Measurements from ENCODE around the gene RFX3. TPM values are rescaled to one million over a fixed set of nuclear protein-coding genes. Genes with fewer than 3 reads are reported as not detected.

Gene RFX3
- total RNA-seq, 2 donors from 2014 or later, result 10.9 to 15.5 TPM

DNA sequence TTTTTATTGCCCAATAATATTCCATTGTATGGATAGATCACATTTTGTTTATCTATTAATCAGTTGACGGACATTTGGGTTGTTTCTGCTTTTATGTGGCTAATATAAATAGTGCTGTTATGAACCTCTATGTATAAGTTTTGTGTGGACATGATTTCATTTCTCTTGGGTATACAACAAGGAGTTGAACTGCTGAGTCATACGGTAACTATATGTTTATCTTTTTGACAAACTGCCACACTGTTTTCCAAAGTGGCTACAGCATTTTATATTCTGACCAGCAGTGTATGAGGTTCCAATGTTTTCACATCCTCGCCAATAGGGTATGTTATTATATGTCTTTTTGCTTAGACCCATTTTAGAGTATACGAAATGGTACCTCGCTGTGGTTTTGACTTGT lies 264.3 kb downstream of the RFX3 start:
- no peaks in the 10 kb centered on the region for H3K36me3 ChIP-seq
- 94% methylated on average over 5 of the region's 5 CpGs for WGBS

DNA sequence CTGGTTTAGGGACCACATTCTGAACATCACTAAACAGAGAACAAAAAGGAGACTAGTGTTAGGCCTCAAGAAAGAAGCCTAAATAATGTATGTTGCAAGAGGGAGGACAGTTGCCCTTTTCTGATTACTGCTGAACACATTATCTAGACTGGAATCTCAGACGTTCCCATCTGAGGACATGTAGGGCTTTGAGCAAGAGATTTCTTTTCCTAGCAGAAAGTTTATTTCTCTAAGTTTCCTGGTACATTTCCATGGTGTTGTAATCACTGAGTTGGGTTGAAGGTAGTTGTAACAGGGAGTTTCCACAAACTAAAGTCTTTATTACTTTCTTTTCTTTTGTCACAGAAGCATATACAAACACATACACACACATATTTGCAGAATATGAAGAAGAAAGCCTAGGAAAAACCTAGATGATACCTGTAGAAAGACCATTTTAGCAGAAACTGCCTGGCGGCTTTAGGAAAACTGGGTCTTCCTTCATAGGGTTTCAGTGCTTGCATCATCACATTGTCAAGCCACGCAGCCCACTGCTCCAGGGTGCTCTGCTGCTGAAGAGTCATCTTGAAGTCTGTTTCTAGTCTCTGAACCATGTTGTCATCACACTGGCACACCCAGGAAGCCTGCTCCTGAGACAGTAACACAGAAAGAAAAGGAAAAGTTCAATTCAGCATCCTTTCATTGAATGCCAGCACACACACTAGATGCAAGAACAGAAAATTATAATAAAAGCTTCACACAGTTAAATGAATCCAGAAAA lies 269.1 kb downstream of the RFX3 start:
- DNase-seq (ENCODE audit: low spot score), result no peak
- TF ChIP-seq, protein P1, sequence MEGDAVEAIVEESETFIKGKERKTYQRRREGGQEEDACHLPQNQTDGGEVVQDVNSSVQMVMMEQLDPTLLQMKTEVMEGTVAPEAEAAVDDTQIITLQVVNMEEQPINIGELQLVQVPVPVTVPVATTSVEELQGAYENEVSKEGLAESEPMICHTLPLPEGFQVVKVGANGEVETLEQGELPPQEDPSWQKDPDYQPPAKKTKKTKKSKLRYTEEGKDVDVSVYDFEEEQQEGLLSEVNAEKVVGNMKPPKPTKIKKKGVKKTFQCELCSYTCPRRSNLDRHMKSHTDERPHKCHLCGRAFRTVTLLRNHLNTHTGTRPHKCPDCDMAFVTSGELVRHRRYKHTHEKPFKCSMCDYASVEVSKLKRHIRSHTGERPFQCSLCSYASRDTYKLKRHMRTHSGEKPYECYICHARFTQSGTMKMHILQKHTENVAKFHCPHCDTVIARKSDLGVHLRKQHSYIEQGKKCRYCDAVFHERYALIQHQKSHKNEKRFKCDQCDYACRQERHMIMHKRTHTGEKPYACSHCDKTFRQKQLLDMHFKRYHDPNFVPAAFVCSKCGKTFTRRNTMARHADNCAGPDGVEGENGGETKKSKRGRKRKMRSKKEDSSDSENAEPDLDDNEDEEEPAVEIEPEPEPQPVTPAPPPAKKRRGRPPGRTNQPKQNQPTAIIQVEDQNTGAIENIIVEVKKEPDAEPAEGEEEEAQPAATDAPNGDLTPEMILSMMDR (IDR thresholded peaks at IDR 0.05), result no peak
- TF ChIP-seq POLR2A (IDR thresholded peaks at IDR 0.05), result no peak
- H3K27ac ChIP-seq, result no peak overlapping the region
- H3K4me1 ChIP-seq (replicated peaks), result no peaks in the 10 kb centered on the region
- intact Hi-C loops (cut with DNase I), result no loop called here
- no peaks in the 10 kb centered on the region for H3K9me3 ChIP-seq
- no peaks in the 10 kb centered on the region for H3K36me3 ChIP-seq
- no peaks in the 10 kb centered on the region for H3K27me3 ChIP-seq (replicated peaks; ENCODE audit: insufficient read depth)
- WGBS, result 85% methylated on average over 3 of the region's 3 CpGs
- H3K4me3 ChIP-seq, result no peak overlapping the region

More for the DNA sequence above, 264.3 kb downstream of the RFX3 start:
- no peak overlapping the region for H3K27ac ChIP-seq
- TF ChIP-seq, protein P1 (IDR thresholded peaks at IDR 0.05), result no peak
- TF ChIP-seq POLR2AphosphoS5 (IDR thresholded peaks at IDR 0.05) (no peak), POLR2A (IDR thresholded peaks at IDR 0.05) (no peak)
- H3K4me3 ChIP-seq, result no peak overlapping the region
- H3K27me3 ChIP-seq (replicated peaks; ENCODE audit: insufficient read depth), result no peaks in the 10 kb centered on the region
- no peak for DNase-seq (ENCODE audit: low spot score)
- intact Hi-C loops (cut with DNase I), result no loop called here
- H3K4me1 ChIP-seq (replicated peaks), result no peaks in the 10 kb centered on the region
- H3K9me3 ChIP-seq, result no peaks in the 10 kb centered on the region

DNA sequence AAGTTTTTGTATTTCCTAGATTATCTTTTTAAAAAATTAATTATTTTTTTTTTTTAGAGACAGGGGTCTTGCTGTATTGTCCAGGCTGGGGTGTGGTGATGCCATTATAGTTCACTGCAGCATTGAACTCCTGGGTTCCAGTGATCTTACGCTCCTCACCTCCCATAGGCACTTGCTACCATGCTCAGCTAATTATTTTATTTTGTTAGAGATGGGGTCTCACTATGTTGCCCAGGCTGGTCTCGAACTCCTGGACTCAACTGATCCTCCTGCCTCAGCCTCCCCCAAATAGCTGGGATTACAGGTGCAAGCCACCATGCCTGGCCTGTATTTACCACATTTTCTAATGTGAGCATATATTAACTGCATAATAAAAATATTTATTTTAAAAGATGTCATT lies 274.5 kb downstream of the RFX3 start:
- TF ChIP-seq POLR2AphosphoS5 (IDR thresholded peaks at IDR 0.05), result no peak
- TF ChIP-seq, protein P1 (IDR thresholded peaks at IDR 0.05), result no peak
- no peak for TF ChIP-seq POLR2A (IDR thresholded peaks at IDR 0.05)
- intact Hi-C loops (cut with DNase I), result no loop called here

DNA sequence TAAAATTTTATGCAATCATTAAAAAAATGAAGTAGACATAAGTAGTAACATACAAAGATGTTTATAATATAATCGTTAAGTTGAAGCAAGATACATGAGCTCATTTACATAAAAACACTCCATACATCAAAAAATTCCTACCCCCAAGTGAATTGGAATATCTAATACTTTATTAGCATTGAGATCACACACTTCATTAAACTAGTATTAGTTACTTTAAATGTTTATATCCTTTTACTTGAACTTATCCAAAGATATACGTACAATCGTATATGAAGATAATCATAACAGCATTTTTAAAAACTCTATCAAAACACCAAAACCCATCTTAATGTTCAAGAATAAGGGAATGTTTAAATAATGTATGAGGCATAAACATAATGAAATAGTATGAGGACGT lies 275.1 kb downstream of the RFX3 start:
- H3K27ac ChIP-seq, result no peak overlapping the region
- H3K4me1 ChIP-seq (replicated peaks), result no peaks in the 10 kb centered on the region
- H3K4me3 ChIP-seq, result no peak overlapping the region
- H3K36me3 ChIP-seq, result no peaks in the 10 kb centered on the region
- WGBS, result 86% methylated on average over 4 of the region's 4 CpGs
- no peaks in the 10 kb centered on the region for H3K9me3 ChIP-seq
- intact Hi-C loops (cut with DNase I), result no loop called here
- no peak for DNase-seq (ENCODE audit: low spot score)
- TF ChIP-seq POLR2AphosphoS5 (IDR thresholded peaks at IDR 0.05) (no peak), POLR2A (IDR thresholded peaks at IDR 0.05) (no peak)
- TF ChIP-seq, protein P1 (IDR thresholded peaks at IDR 0.05), result no peak
- H3K27me3 ChIP-seq (replicated peaks; ENCODE audit: insufficient read depth), result no peaks in the 10 kb centered on the region

More for the DNA sequence above, 274.5 kb downstream of the RFX3 start:
- no peak overlapping the region for H3K4me3 ChIP-seq
- H3K36me3 ChIP-seq, result no peaks in the 10 kb centered on the region
- no peaks in the 10 kb centered on the region for H3K4me1 ChIP-seq (replicated peaks)
- 98% methylated on average over 2 of the region's 2 CpGs for WGBS
- H3K27me3 ChIP-seq (replicated peaks; ENCODE audit: insufficient read depth), result no peaks in the 10 kb centered on the region
- H3K27ac ChIP-seq, result no peak overlapping the region
- no peaks in the 10 kb centered on the region for H3K9me3 ChIP-seq
- DNase-seq (ENCODE audit: low spot score), result no peak

DNA sequence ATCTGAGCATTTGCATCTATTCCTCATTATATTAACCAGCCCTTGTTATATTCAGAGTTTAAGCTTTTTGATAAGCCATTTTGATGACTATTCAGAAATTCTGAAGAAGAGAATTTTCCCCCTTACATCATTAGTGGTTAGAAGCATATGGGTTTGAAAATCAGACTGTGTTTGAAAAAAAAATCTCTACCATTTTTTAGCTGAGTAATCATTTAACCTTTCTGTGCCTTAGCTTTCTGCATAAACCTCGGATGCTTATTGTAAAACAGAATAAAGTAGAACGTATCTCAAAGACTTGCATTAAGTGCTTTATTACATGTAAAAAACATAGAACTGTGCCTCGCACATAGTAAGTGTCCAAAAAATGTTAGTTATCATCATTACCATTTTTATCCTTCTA lies 278.6 kb downstream of the RFX3 start:
- Histone ChIP-seq H3K4me3 (no peak overlapping the region), H3K27ac (no peak overlapping the region), H3K27me3 (replicated peaks; ENCODE audit: insufficient read depth) (no peaks in the 10 kb centered on the region), H3K9me3 (no peaks in the 10 kb centered on the region), H3K36me3 (no peaks in the 10 kb centered on the region), H3K4me1 (replicated peaks) (no peaks in the 10 kb centered on the region)
- TF ChIP-seq POLR2A (IDR thresholded peaks at IDR 0.05), result no peak
- TF ChIP-seq, protein P1 (IDR thresholded peaks at IDR 0.05), result no peak
- no peak for TF ChIP-seq POLR2AphosphoS5 (IDR thresholded peaks at IDR 0.05)
- no peak for DNase-seq (ENCODE audit: low spot score)
- WGBS, result 95% methylated on average over 3 of the region's 3 CpGs
- intact Hi-C loops (cut with DNase I), result no loop called here
